Stromal cell of bone marrow (primary cell): ENCODE measurements around the gene MAN1A1.

Experiments
- DNase-seq: peaks from one replicate; pipeline ENCODE4 v3.0.0-alpha.2; 2012; ENCODE audit warnings: low read depth

Gene MAN1A1

DNA sequence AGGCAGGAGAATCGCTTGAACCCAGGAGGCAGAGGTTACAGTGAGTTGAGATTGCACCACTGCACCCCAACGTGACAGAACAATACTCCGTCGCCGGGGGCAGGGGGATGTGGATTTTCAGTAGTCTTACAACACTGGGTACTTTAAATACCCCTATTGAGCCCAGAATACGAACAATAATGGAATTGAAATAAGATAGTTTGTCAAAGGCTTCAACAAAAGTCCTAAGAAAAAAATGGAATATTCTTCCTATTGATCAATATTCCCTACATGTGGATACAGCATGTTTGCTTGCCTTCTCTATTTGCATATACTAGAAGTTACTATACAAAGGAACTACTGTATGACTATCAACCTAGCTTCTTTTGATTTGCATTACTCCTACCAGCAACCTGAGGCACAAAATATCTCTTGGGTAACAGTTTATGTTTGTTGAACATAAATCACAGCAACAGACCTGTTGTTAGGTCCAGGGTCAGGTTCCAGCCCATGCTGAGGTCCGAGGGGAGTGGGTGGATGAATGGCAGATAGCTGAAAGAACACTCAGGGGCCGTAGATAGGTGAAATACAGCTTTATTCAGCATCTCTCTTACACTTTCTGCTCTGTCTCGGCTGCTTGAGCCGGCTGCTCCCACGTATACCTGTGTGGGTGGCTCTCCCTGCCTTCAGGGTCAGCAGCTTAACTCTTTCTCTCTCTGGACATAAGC, 23.8 kb downstream of the MAN1A1 start:
- DNase-seq, result no peak

DNA sequence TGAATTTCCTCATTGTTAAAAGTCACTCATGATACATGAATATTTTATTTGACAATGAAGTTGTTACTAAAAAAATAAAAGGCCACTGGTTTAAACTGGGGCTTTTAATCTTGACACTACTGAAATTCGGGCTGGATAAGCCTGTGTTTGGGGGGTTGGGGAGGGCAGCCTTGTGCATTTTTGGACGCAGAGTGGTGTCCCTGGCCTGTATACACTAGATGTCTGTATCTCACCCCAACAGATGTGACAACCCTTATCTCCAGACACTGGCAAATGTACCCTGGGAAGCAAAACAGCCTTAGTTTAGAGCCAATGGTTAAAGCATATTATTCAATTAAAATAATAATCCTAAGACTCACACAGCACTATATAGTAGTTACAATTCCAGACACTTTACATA, 24.8 kb downstream of the MAN1A1 start:
- no peak for DNase-seq

- no peak for DNase-seq
These were observed 25.6 kb downstream of the MAN1A1 start for GRCh38 chr6:119323931-119324330.

- DNase-seq, result no peak
These were observed 26.1 kb downstream of the MAN1A1 start for GRCh38 chr6:119323478-119323877.

DNA sequence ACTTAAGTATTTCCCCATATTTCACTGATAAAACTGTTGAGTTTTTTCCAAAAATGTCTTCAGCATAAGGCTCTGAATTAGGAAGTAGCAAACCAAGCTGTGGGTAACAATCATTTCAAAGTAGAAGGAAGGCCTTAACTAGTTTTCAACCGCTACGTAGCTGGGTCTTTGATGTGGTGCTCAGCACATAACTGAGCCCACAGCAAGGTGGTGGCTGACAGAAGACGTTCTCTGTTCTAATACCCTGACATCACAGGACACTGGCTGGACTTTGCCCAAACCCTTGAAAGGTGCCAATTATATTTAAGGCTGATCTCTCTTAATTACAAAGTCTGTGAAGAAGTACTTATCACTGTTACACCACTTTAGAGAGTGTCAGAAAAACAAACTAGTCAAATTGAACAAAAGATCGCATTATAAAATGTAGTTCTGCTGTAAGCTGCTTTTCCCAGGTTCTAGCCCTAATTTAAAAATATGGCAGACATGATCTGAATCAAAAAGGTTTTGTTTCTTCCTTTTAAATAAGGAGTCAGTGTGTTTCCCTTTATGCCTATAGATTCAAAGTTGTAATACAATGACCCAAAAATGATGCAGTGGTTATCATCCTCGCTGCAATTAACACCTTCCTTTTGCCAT, 26.7 kb downstream of the MAN1A1 start:
- DNase-seq, result no peak

DNA sequence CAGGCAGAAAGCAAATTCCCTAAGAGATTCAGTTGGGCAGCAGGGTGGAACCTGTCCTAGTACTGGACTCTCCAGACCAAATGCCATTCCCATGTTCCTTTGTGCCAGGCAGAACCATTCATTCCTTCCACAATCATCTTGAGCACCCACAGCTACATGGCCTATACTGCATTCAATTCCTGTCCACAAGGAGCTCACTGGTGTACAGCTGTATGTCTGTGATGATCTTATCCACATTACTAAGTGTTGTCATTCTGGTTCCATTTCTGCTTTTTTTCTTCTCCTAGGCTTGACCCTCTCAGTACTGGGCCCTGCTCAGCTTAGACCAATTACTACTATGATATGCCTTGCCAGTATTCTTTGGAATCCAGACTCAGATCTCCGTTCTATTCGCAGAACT, 27.5 kb downstream of the MAN1A1 start:
- no peak for DNase-seq

GRCh38 chr6:119319694-119320093, 29.9 kb downstream of the MAN1A1 start:
- no peak for DNase-seq

- DNase-seq, result no peak
These were observed 30.8 kb downstream of the MAN1A1 start for GRCh38 chr6:119318730-119319129.

GRCh38 chr6:119318176-119318575, 31.4 kb downstream of the MAN1A1 start:
- DNase-seq, result no peak

DNA sequence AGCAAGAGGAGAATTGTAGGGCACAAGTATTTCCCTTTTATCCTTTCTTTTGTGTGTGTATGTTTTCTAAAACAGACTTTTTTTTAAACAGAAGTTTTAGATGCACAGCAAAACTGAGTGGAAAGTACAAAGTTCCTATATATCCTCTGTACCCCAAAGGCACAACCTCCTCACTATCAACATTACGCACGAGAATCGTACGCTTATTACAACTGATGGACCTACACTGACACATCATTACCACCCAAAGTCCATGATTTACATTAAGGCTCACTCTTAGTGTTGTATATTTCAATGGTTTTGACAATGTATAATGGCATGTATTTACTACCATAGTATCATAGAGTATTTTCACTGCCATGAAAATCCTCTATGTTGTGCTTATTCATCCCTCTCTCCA, 32.6 kb downstream of the MAN1A1 start:
- DNase-seq, result no peak

DNA sequence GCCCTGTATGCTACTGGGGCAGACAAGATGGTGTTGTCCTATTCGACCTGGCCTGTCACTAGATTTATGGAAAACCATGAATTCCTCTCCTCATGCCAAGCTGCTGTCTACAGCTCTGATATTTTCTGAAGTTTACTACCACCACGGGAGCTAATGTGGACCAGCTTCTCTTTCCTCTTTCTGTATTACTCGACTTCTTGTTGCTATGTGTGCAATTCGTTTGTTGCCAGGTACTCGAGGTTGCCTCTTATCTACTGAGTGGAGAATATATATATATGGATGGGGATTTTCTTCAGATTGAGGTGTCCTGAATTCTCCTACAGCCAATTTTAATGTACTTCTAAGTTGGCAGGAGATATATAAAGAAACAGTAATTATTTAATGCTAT, 34.7 kb downstream of the MAN1A1 start:
- no peak for DNase-seq

DNA sequence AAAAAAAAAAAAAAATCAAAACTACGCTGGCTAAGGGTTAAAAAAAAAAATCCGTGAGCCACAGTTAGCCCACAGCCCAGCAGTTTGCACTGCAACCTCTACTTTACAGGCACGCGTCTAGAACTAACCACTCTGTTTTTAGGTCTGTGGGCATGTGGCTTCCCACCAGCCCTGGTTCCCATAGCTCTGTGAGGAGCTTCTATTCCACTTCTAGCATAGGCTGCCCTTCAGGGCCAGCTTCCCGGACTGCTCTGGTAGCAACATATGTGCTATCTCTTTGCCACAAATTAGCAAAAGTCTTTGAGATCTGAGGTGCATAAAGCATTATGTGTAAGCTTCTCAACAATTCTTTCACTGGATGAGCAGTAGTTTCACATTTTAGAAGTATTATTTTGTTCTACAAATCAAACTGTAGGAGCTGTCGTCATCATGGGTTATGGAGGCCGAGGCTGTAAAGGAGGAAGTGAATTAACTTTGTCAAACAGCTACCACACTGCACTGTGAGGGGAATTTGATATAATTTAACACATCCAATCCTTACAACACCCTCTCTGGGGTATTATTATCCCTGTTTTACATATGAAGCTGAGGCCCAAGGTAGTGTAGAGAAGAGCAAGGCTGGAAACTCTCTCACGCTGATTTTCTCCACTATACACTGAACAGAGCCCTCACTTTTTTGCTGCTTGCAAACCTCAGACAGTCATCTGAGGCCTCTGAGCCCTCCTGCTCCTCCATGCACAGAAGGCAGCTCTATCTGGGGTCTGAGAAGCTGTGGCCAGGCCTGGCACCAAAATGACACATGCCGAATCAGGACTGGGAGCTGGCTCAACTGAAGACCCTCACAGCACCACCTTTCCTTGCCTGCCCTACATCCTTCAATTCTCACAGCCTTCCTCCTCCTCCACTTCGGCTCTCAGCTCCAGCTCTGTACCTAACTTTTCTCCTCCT, 35.4 kb downstream of the MAN1A1 start:
- no peak for DNase-seq

DNA sequence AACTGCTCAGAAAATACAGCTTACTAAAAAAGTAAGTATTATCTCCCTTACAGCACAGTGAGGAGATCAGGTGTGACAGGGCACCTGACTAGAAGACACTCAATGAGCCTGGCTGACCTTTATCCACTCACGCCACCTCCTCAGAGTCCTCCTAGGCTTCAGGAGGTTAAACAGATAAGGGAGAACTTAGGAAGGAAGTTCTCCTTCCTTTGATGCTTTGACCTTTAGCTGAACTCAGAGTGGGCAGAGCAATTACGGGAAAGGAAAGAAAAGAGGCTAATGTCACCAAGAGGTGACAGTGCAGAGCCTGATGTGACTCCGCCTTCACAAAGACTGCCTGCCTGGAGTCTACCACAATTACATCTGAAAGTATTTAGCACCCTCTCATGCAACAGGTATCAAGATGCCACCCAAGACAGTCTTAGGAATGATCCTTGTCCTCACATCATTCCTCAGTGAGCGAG, 36.7 kb downstream of the MAN1A1 start:
- no peak for DNase-seq

DNA sequence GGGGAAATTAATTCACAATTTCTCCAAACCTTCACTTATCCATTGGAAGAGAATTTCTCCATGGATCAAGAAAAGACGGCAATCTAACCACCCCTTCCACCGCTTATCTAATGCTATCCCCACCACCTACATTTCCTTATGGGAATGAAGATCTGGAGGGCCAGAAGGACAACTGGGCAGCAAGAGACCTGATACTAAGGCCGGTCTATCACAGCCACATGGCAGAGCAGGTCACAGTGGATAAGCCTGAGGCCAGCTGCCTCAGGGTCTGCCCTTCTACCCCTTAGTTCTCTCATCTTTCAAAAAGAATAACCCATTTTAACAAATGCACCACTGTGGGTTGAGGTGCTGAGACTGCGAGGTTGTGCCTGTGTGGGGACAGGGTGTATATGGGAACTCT, 37.1 kb downstream of the MAN1A1 start:
- no peak for DNase-seq

- no peak for DNase-seq
These were observed 37.9 kb downstream of the MAN1A1 start for GRCh38 chr6:119311514-119312142.

GRCh38 chr6:119310486-119311036, 39.0 kb downstream of the MAN1A1 start:
- DNase-seq, result no peak

GRCh38 chr6:119308991-119309657, 40.4 kb downstream of the MAN1A1 start:
- DNase-seq, result peak; percentile 61

GRCh38 chr6:119308048-119308570, 41.5 kb downstream of the MAN1A1 start:
- DNase-seq, result peak; percentile 74

GRCh38 chr6:119307056-119307455, 42.5 kb downstream of the MAN1A1 start:
- no peak for DNase-seq

DNA sequence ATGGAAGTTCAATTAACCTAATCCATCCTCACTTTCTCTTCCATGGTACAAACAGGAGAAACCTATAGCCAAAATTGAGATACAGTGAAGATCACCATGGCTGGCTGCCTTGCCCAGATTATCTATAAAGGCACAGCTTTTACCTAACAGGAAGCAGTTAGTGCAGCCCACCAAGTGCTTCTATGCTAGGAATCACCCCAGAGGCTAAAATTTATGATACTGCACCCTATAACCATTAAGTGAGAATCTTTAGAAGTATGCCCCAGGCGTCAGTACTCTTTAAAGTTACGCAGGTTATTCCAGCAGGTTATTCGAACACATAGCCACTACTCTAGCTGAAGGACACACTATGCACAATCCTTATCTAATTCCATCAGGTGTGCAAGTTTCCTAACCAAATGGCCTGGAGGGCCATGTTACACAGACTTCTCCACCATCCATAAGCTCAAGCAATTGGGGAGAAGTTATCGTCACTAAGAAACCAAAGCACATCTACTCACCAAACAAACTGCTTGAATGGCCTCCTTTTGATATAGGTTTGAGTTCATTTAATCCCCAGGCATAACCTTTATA, 43.1 kb downstream of the MAN1A1 start:
- no peak for DNase-seq
